ENCODE results near the gene CYP8B1.

GRCh38 chr3:42838571-42838970 is 37.1 kb downstream of the CYP8B1 start:
- no peak for TF ChIP-seq SALL2 (tag by site-specific recombination; IDR thresholded peaks at IDR 0.05; ENCODE audit: borderline replicate concordance)
- no peak for TF ChIP-seq ZNF23 (tag by site-specific recombination; IDR thresholded peaks at IDR 0.05; ENCODE audit: borderline replicate concordance)
